B cell (primary cell): ENCODE measurements around the gene WSB2. TPM values are rescaled to one million over a fixed set of nuclear protein-coding genes. Genes with fewer than 3 reads are reported as not detected.

Source experiments
- ATAC-seq: fragments of 200-7000 bp; cut with Tn5 transposase; one replicate; pipeline ENCODE4 v1.10.0; 2021; ENCODE audit warnings: low read depth, mild to moderate bottlenecking, moderate number of reproducible peaks, moderate library complexity
- CTCF ChIA-PET: fragments of 350-600 bp; sonication (Branson Sonifier 250); formaldehyde crosslinking; loops from one replicate; lab custom pipeline; 2021; ENCODE audit warnings: antibody characterized with exemption, inconsistent platforms; lab: Charles Lee
- POLR2A ChIA-PET: fragments of 350-600 bp; sonication (Branson Sonifier 250); formaldehyde crosslinking; loops from one replicate; lab custom pipeline; 2021; ENCODE audit warnings: antibody characterized with exemption; lab: Charles Lee
- DNase-seq: peaks from one replicate; pipeline ENCODE4 v3.0.0; 2013
- H2AFZ ChIP-seq: 2 replicates; pipeline ENCODE4 v1.6.1; 2012; ENCODE audit warnings: mild to moderate bottlenecking, low read depth, low read length; ENCODE audit not compliant: insufficient read depth, poor library complexity, severe bottlenecking
- H3K27ac ChIP-seq, 2 donors: 1 replicate in 1 of 2; 2 replicates in 1 of 2; pipeline ENCODE4 v1.5.1; 2012 to 2013; ENCODE audit warnings: low read length in 2 of 2, mild to moderate bottlenecking in 2 of 2, moderate library complexity in 1 of 2
- H3K27me3 ChIP-seq, 4 experiments: fragments of 200-600 bp in 1 of 4; sonication (generic) in 1 of 4; replicated peaks in 1 of 4; 1 replicate in 2 of 4; 2 replicates in 2 of 4; pipeline versions ENCODE4 v1.6.1 to v1.7.0; 2013 to 2016; ENCODE audit warnings: low read length in 3 of 4, mild to moderate bottlenecking in 2 of 4, mixed read lengths in 1 of 4, moderate library complexity in 1 of 4; ENCODE audit not compliant: insufficient read depth in 4 of 4, control insufficient read depth in 3 of 4; ENCODE audit errors: control extremely low read depth in 1 of 4
- H3K36me3 ChIP-seq, 2 experiments: replicated peaks in 1 of 2; 1 replicate in 1 of 2; 2 replicates in 1 of 2; pipeline versions ENCODE4 v1.6.1 to v1.7.1; 2013; ENCODE audit warnings: low read length in 1 of 2; ENCODE audit not compliant: insufficient read depth in 2 of 2, control insufficient read depth in 1 of 2; ENCODE audit errors: control extremely low read depth in 1 of 2, extremely low read depth in 1 of 2
- H3K4me1 ChIP-seq, 2 donors: fragments of 200-600 bp in 1 of 2; sonication (generic) in 1 of 2; 1 replicate in 1 of 2; 2 replicates in 1 of 2; pipeline versions ENCODE4 v1.5.1 to v1.6.1; 2013 to 2017; ENCODE audit warnings: low read length in 2 of 2; ENCODE audit not compliant: control insufficient read depth in 2 of 2, insufficient read depth in 2 of 2
- H3K4me2 ChIP-seq: replicated peaks from 2 replicates; pipeline ENCODE3; 2012; ENCODE audit warnings: mild to moderate bottlenecking, low read depth, low read length; ENCODE audit not compliant: poor library complexity, severe bottlenecking
- H3K4me3 ChIP-seq, 5 experiments: fragments of 200-600 bp in 1 of 5; sonication (generic) in 1 of 5; 1 replicate in 3 of 5; 2 replicates in 2 of 5; pipeline versions ENCODE4 v1.5.1 to v1.7.0; 2011 to 2016; ENCODE audit warnings: low read length in 4 of 5, mild to moderate bottlenecking in 4 of 5, low read depth in 2 of 5, control low read depth in 1 of 5, moderate library complexity in 1 of 5; ENCODE audit not compliant: insufficient read depth in 1 of 5; ENCODE audit errors: control extremely low read depth in 1 of 5, extremely low read depth in 1 of 5
- H3K79me2 ChIP-seq: fragments of 200-600 bp; sonication (generic); one replicate; pipeline ENCODE4 v1.6.0; 2016; ENCODE audit warnings: low read length; ENCODE audit not compliant: control insufficient read depth, insufficient read depth
- H3K9ac ChIP-seq: fragments of 200-600 bp; sonication (generic); 2 replicates; pipeline ENCODE4 v1.6.1; 2017; ENCODE audit warnings: mild to moderate bottlenecking, low read length, moderate library complexity
- H3K9me3 ChIP-seq, 3 donors: one replicate each; pipeline versions ENCODE4 v1.6.1 to v1.7.1; 2013; ENCODE audit warnings: low read length in 2 of 3; ENCODE audit not compliant: control insufficient read depth in 2 of 3, insufficient read depth in 1 of 3; ENCODE audit errors: control extremely low read depth in 1 of 3
- H4K20me1 ChIP-seq: 2 replicates; pipeline ENCODE4 v1.6.0; 2012; ENCODE audit warnings: mild to moderate bottlenecking, low read length; ENCODE audit not compliant: insufficient read depth, control insufficient read depth, poor library complexity, severe bottlenecking
- H3K27ac Mint-ChIP-seq: one replicate; pipeline ENCODE4 v1.8.0; 2021; ENCODE audit warnings: mixed read lengths
- H3K27me3 Mint-ChIP-seq: one replicate; pipeline ENCODE4 v1.8.0; 2021; ENCODE audit warnings: mixed read lengths
- H3K4me1 Mint-ChIP-seq: one replicate; pipeline ENCODE4 v1.8.0; 2021; ENCODE audit warnings: mixed read lengths
- H3K4me3 Mint-ChIP-seq: one replicate; pipeline ENCODE4 v1.8.0; 2021; ENCODE audit warnings: mixed read lengths
- H3K9me3 Mint-ChIP-seq: one replicate; pipeline ENCODE4 v1.8.0; 2022; ENCODE audit warnings: mixed read lengths; ENCODE audit not compliant: insufficient read depth
- CTCF ChIP-seq: fragments of 200-600 bp; IDR thresholded peaks from one replicate; pipeline ENCODE4 v1.8.0; 2022; ENCODE audit warnings: antibody characterized with exemption, mild to moderate bottlenecking
- EZH2 ChIP-seq: IDR thresholded peaks from 2 replicates; pipeline ENCODE4 v1.6.1; 2012; ENCODE audit warnings: borderline replicate concordance, low read depth, mild to moderate bottlenecking, moderate library complexity, low read length; ENCODE audit not compliant: insufficient read depth, poor library complexity, severe bottlenecking
- whole genome bisulfite sequencing: methylation state at CpG from one replicate; pipeline ENCODE4 v1.1.5; 2013; ENCODE audit warnings: missing lambda C conversion rate; ENCODE audit not compliant: insufficient coverage; 5-methylcytosine and 5-hydroxymethylcytosine counted together
- intact Hi-C: fragments of 100-400 bp; cut with micrococcal nuclease; formaldehyde crosslinking; loops from one replicate; pipeline ENCODE4 v1.10.0; 2022
- polyA plus RNA-seq: library from polyadenylated mRNA; depleted of rRNA; stranded (reverse); fragments of >200 nt; gene quantifications from 2 replicates; pipeline ENCODE4 v1.2.3, GENCODE V29; 2012
- total RNA-seq, 2 donors: library from RNA; stranded (reverse); fragments of 120-200 nt in 1 of 2; gene quantifications; 1 replicate in 1 of 2; 2 replicates in 1 of 2; pipeline versions ENCODE4 v1.2.3 to v1.2.4, GENCODE V29; 2013 to 2022

Gene WSB2
- total and polyA plus RNA-seq, 2 donors (not counting 1 experiment from before 2014, with no cell fraction given), result 12.3 to 21.4 TPM

- Mint-ChIP-seq H3K27me3 (peaks cover 3% of the 10 kb centered on the region), H3K4me1 (peaks cover 44% of the 10 kb centered on the region), H3K9me3 (no peaks in the 10 kb centered on the region), H3K27ac (peak overlapping the region; percentile 75), H3K4me3 (peak overlapping the region; percentile 92)
- peaks cover 31 to 39% of the 10 kb centered on the region in 2 donors for H3K4me1 ChIP-seq
- H3K4me2 ChIP-seq, result peak overlapping the region; percentile 83
- CTCF ChIA-PET, result interaction anchor here (0.7 to 1.3 kb wide), 3 partner anchors 122 to 315 kb away, joined by 5 to 6 read pairs (median 6); no protein-coding TSS in a partner anchor
- no peaks in the 10 kb centered on the region for H3K9me3 ChIP-seq
- H3K79me2 ChIP-seq, result peaks cover 13% of the 10 kb centered on the region
- POLR2A ChIA-PET, result interaction anchor here (1.2 kb wide), 1 partner anchor 74 kb away, joined by 10 read pairs; the partner anchor contains the start of gene PEBP1
- H4K20me1 ChIP-seq, result no peaks in the 10 kb centered on the region
- H3K27me3 ChIP-seq, result no peaks in the 10 kb centered on the region
- H3K36me3 ChIP-seq, result no peaks in the 10 kb centered on the region
- H2AFZ ChIP-seq, result peak overlapping the region; percentile 98
- 2% methylated on average over 37 of the region's 44 CpGs for WGBS
- peak overlapping the region; percentile 54 to 82 for H3K27ac ChIP-seq
- DNase-seq (peak; percentile 46), ATAC-seq (peak; percentile 6)
- H3K4me3 ChIP-seq, result peak overlapping the region; percentile 58 to 92 (median 80)
- no peak for TF ChIP-seq EZH2
- TF ChIP-seq CTCF, result no peak
- peak overlapping the region; percentile 90 for H3K9ac ChIP-seq
- intact Hi-C loops, result loop anchor here (2.0 kb wide), 1 partner anchor 75 kb away; the partner anchor contains the start of gene PEBP1
Measured at GRCh38 chr12:118061873-118062843, 1.2 kb upstream of the WSB2 start.
